Choroid plexus epithelial cell (primary cell): ENCODE measurements around the gene FRMD4B.

Experiments used
- DNase-seq: peaks from one replicate; pipeline ENCODE4 v3.0.0-alpha.2; 2010; ENCODE audit warnings: low read depth
- H3K4me3 ChIP-seq: 2 replicates; pipeline ENCODE4 v1.5.1; 2011; ENCODE audit warnings: low read depth, mild to moderate bottlenecking, control low read depth, low read length, moderate library complexity
- TF ChIP-seq, protein P1 (sequence below): conservative IDR thresholded peaks from 2 replicates; pipeline ENCODE4 v1.5.1; 2011; ENCODE audit warnings: low read depth, mild to moderate bottlenecking, control low read depth, inconsistent platforms, low read length, moderate library complexity

Gene FRMD4B

DNA sequence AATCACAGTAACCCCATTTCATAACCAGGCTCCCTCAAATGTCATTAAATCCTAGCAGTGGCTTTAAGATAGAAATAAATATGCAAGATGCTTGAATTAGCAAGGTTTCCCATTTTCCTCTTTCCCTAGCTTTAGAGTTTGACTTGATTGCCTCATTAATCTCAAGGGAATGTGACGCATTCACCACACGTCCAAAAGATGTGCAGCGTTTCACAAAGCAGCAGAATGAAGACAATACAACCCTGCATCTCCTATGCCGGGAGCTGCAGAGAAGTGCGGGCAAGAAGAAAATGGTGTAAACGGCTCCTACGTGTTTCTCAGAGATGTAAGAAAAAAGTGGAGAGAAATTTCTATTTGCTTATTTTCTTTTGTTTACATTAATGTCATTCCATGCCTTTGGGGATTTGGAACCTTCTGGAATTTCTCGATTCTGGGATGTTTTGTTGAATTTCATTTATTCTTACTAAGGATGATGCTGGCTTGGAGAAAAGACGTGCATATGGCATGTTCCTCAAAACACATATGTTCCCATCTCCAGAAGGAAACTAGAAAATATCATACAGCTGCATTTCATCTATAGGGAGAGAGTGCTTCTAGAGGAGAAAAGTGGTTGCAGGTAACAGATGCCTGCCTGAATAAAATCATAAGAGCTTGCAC is 27.8 kb upstream of the FRMD4B start:
- H3K4me3 ChIP-seq: no peak overlapping the region
- TF ChIP-seq, protein P1, sequence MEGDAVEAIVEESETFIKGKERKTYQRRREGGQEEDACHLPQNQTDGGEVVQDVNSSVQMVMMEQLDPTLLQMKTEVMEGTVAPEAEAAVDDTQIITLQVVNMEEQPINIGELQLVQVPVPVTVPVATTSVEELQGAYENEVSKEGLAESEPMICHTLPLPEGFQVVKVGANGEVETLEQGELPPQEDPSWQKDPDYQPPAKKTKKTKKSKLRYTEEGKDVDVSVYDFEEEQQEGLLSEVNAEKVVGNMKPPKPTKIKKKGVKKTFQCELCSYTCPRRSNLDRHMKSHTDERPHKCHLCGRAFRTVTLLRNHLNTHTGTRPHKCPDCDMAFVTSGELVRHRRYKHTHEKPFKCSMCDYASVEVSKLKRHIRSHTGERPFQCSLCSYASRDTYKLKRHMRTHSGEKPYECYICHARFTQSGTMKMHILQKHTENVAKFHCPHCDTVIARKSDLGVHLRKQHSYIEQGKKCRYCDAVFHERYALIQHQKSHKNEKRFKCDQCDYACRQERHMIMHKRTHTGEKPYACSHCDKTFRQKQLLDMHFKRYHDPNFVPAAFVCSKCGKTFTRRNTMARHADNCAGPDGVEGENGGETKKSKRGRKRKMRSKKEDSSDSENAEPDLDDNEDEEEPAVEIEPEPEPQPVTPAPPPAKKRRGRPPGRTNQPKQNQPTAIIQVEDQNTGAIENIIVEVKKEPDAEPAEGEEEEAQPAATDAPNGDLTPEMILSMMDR: no peak
- DNase-seq: no peak

DNA sequence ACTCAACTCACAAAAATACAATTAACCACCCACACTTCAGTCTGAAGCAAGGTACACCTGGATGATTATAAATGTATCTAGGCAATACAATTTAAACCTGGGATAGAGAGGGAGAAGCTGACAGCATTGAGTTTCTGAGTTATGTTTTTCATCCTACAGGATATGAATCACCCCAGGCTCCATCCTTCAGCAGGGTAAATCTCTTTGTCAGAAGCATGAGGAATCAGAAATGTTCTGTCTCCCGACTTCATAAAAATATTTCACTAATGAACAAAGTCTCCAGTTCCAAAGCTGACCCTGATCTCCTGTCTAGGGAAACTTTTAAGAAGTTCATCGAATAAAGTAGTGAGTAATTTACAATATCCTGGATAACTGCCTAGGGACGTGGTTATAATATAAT is 25.5 kb upstream of the FRMD4B start:
- DNase-seq: peak; percentile 53
- TF ChIP-seq, protein P1: no peak
- no peak overlapping the region for H3K4me3 ChIP-seq

DNA sequence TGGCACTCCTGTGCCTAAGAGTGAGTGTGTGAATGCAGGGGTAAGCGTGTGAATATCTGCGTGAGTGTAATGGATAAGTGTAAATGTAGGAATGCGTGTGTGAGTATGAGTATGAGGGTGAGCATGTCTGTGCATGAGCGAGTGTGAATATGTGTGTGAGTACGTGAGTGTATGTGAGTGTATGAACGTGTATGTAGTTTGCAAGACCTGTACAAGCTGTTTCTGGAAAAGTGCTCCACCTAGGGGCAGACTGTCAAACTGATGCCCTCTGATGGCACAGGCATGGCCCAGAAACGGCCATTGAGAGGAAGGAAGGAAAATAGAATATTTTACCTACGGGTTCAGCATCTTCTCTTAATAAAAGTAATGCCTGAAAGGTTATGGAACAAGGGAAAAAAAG is 24.4 kb upstream of the FRMD4B start:
- TF ChIP-seq, protein P1: peak; percentile 95
- H3K4me3 ChIP-seq: no peak overlapping the region

DNA sequence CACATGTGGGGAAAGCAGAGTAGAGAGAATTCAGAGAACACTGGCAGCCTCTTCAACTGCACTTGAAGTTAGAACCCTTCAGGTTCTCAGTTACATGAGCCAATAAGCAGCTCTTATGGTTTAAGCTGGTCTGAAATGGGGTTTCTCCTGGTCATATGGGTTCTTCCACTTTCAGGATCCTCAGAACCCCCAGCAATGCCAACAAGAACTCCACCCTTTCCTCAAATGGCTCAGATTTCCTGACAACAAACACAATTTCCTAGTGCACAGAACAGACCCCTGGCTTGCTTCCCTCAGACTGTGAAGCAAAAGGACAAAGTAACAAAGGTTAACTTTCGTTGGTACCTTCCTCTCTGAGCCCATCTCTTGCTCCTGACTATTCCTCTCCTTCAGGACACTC is 23.9 kb upstream of the FRMD4B start:
- DNase-seq: no peak
- TF ChIP-seq, protein P1: no peak
- no peak overlapping the region for H3K4me3 ChIP-seq

More for the DNA sequence above, 24.4 kb upstream of the FRMD4B start:
- peak; percentile 83 for DNase-seq

DNA sequence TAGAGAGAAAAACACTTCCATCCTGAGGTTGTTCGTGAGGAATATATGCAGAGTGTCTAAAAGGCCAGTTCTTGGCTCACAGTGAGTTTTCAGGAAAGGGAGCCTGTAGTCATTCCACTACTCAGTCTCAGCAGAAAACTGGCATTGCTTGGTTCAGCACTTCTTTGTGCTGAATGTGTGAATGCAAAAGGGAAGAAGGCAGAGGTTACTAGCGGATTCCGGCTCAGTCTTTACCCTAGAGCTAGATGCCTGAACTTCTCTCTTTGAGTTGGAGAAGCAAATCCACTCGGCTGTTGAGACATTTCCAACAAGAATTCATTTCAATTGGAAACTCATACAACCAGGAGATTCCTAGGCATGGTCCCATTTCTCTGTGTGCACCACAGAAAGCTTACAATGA is 23.1 kb upstream of the FRMD4B start:
- DNase-seq: no peak
- H3K4me3 ChIP-seq: no peak overlapping the region
- TF ChIP-seq, protein P1: no peak

DNA sequence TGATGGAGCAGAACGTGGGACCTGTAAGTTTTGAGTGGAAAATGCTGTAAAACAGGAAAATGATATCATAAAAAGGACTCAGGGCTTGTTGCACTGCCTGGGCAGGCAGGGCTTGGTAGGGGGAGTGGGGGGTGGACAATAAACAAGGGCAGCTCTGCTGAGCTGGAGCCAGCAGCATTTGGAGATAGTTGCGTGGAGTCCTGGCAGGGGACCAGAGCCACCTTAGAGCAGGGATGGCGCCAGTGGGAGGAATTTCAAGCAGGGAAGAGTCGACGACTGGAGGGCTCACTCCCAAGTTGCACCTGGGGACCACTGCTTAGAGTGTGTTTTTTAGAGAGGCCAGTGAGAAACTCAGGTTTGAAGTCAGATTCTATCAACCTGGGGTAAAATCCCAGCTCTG is 22.7 kb upstream of the FRMD4B start:
- TF ChIP-seq, protein P1: no peak
- no peak for DNase-seq
- no peak overlapping the region for H3K4me3 ChIP-seq

DNA sequence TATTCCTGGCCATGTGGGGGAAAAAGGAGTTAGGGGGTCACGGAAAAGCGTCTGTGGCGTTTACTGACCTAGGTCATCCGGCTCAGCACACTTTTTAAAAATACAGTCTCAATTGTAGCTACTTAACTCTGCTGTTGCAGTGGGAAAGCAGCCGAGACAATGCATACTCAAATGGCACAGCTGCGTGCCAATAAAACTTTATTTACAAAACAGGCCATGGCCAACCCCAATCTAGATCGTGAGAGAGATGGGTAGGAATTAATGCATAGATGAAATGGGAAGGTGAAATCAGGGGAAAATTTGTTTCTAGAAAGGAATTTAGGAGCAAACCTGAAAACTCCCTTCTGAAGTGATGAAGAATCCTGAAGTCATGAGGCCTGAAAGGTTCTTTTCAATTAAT is 22.0 kb upstream of the FRMD4B start:
- TF ChIP-seq, protein P1: no peak
- H3K4me3 ChIP-seq: no peak overlapping the region
- no peak for DNase-seq
